ENCODE measurements around the gene GRPEL2.
A peak's percentile ranks its signal among the peaks of the same experiment; 100 is the strongest.

Gene GRPEL2

DNA sequence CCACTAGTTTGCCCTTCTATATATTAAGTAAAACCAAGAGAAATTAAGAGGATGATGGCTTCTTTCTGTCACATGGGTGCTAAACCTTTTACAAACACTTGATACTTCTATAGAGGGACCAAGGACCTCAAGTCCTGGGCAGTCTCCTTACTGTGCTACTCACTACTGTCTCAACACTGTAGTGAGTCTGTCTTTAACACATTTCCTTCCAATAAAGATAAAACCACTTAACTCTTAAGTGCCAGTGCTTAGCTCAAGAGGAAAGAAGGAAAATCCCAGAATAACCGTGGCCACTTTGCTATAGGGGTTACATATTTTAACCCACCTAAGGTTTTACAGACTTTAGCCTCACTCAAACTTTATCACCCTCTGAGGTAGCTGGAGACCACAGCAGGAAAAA lies 4.4 kb upstream of the GRPEL2 start:
- H3K9ac ChIP-seq (ENCODE audit: low read depth, low read length): no peak overlapping the region
- H3K4me3 ChIP-seq (ENCODE audit: low read length): no peak overlapping the region
- H3K4me1 ChIP-seq (ENCODE audit: insufficient read depth, low read length): no peaks in the 10 kb centered on the region
- no peak overlapping the region for H3K27ac ChIP-seq (ENCODE audit: low read depth, low read length)
- H3K27me3 ChIP-seq (ENCODE audit: insufficient read depth, low read length): no peaks in the 10 kb centered on the region; the same call in 1 of the 2 replicates
- WGBS: 88% methylated on average over 1 of the region's 1 CpG
- H3K36me3 ChIP-seq (ENCODE audit: insufficient read depth, low read length): no peaks in the 10 kb centered on the region
- no peaks in the 10 kb centered on the region for H3K9me3 ChIP-seq (ENCODE audit: insufficient read depth, low read depth, low read length)

DNA sequence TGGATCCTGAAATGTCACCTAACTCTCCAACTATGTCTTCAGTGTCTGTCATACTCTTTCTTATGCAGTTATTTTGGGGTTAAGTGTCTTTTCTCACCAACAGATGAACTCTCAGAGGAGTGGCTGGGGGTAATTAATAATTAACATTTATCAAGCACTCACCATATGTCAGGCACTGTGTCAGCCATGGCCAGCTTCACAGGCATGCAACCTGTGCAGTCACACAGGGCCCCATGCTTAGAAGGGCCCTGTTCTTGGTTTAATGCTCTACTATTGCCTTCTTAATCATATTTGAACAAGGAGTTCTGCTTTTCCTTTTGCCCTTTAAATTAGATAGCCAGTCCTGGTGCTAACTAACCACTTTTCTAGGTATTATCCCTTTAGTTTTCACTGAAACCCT lies 3.4 kb upstream of the GRPEL2 start:
- Histone ChIP-seq H3K36me3 (ENCODE audit: insufficient read depth, low read length) (no peaks in the 10 kb centered on the region), H3K27me3 (ENCODE audit: insufficient read depth, low read length) (no peaks in the 10 kb centered on the region), H3K9ac (ENCODE audit: low read depth, low read length) (no peak overlapping the region), H3K4me1 (ENCODE audit: insufficient read depth, low read length) (peaks cover 4% of the 10 kb centered on the region; the same call in 1 of the 2 replicates), H3K9me3 (ENCODE audit: insufficient read depth, low read depth, low read length) (no peaks in the 10 kb centered on the region), H3K27ac (ENCODE audit: low read depth, low read length) (no peak overlapping the region), H3K4me3 (ENCODE audit: low read length) (no peak overlapping the region)

- Histone ChIP-seq H3K9me3 (ENCODE audit: insufficient read depth, low read depth, low read length) (no peaks in the 10 kb centered on the region), H3K4me3 (ENCODE audit: low read length) (peak overlapping the region; percentile 98), H3K9ac (ENCODE audit: low read depth, low read length) (no peak overlapping the region; the same call in 1 of the 2 replicates), H3K27me3 (ENCODE audit: insufficient read depth, low read length) (no peaks in the 10 kb centered on the region), H3K36me3 (ENCODE audit: insufficient read depth, low read length) (peaks cover 22% of the 10 kb centered on the region), H3K4me1 (ENCODE audit: insufficient read depth, low read length) (peaks cover 4% of the 10 kb centered on the region; the same call in 1 of the 2 replicates), H3K27ac (ENCODE audit: low read depth, low read length) (no peak overlapping the region)
- WGBS: 94% methylated on average over 2 of the region's 2 CpGs
These were observed 1.1 kb upstream of the GRPEL2 start for GRCh38 chr5:149344151-149344550.

- Histone ChIP-seq H3K4me3 (ENCODE audit: low read length) (peak overlapping the region; percentile 98), H3K4me1 (ENCODE audit: insufficient read depth, low read length) (peaks cover 4% of the 10 kb centered on the region; the same call in 1 of the 2 replicates)
- WGBS: 2% methylated on average over 11 of the region's 11 CpGs
These were observed 558 bp downstream of the GRPEL2 start for GRCh38 chr5:149345892-149346222.

DNA sequence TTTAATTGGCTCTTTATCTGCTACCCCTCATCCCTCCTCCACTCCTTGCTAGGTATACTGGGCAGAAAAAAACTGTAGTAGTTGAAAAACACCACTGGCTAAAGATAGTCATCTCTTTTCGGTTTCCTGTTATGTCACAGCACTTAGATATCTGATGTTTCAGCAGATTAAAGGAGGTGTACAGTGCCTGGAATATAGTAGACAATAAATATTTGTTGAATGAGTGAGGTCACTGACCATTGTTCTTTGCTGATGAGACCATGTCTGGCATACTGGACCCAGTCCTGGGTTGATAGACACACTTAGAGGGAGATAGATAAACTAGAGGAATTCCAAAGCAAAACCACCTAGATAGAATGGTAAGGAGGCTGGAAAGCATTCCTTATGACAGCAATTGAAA lies 3.2 kb downstream of the GRPEL2 start:
- H3K27ac ChIP-seq (ENCODE audit: low read depth, low read length): no peak overlapping the region
- WGBS: 93% methylated on average over 1 of the region's 1 CpG
- no peaks in the 10 kb centered on the region for H3K27me3 ChIP-seq (ENCODE audit: insufficient read depth, low read length)
- peaks cover 66% of the 10 kb centered on the region for H3K36me3 ChIP-seq (ENCODE audit: insufficient read depth, low read length)
- H3K4me3 ChIP-seq (ENCODE audit: low read length): no peak overlapping the region
- no peaks in the 10 kb centered on the region for H3K9me3 ChIP-seq (ENCODE audit: insufficient read depth, low read depth, low read length)
- H3K9ac ChIP-seq (ENCODE audit: low read depth, low read length): no peak overlapping the region
- H3K4me1 ChIP-seq (ENCODE audit: insufficient read depth, low read length): peaks cover 4% of the 10 kb centered on the region; the same call in 1 of the 2 replicates

More at GRCh38 chr5:149345892-149346222, 558 bp downstream of the GRPEL2 start:
- no peaks in the 10 kb centered on the region for H3K9me3 ChIP-seq (ENCODE audit: insufficient read depth, low read depth, low read length)
- peak overlapping the region; percentile 83 for H3K27ac ChIP-seq (ENCODE audit: low read depth, low read length)
- peak overlapping the region; percentile 94 for H3K9ac ChIP-seq (ENCODE audit: low read depth, low read length)
- H3K27me3 ChIP-seq (ENCODE audit: insufficient read depth, low read length): no peaks in the 10 kb centered on the region
- H3K36me3 ChIP-seq (ENCODE audit: insufficient read depth, low read length): peaks cover 39% of the 10 kb centered on the region

- Histone ChIP-seq H3K36me3 (ENCODE audit: insufficient read depth, low read length) (peaks cover 74% of the 10 kb centered on the region), H3K27me3 (ENCODE audit: insufficient read depth, low read length) (no peaks in the 10 kb centered on the region), H3K9ac (ENCODE audit: low read depth, low read length) (no peak overlapping the region), H3K27ac (ENCODE audit: low read depth, low read length) (no peak overlapping the region), H3K4me3 (ENCODE audit: low read length) (no peak overlapping the region), H3K4me1 (ENCODE audit: insufficient read depth, low read length) (peaks cover 4% of the 10 kb centered on the region; the same call in 1 of the 2 replicates), H3K9me3 (ENCODE audit: insufficient read depth, low read depth, low read length) (no peaks in the 10 kb centered on the region)
- 97% methylated on average over 4 of the region's 4 CpGs for WGBS
These were observed 4.1 kb downstream of the GRPEL2 start for GRCh38 chr5:149349382-149349781.

DNA sequence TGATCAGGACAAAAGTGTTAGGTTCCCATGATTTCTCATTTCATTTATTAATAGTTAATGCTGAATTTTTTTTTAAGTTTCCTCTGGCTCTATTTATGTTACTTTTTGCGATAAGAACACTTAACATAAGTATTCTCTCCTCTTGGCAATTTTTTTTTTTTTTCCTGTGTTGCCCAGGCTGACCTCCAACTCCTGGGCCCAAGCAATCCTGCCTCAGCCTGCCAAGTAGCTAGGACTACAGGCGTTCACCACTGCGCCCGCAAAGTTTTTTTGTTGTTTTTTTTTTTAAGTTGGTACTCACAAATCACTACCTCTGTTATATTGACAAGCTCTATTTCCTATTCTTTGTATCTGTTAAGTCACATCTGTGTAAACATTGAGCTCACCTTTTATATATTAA lies 6.9 kb downstream of the GRPEL2 start:
- no peaks in the 10 kb centered on the region for H3K4me1 ChIP-seq (ENCODE audit: insufficient read depth, low read length)
- peaks cover 77% of the 10 kb centered on the region for H3K36me3 ChIP-seq (ENCODE audit: insufficient read depth, low read length)
- H3K27ac ChIP-seq (ENCODE audit: low read depth, low read length): no peak overlapping the region
- no peak overlapping the region for H3K4me3 ChIP-seq (ENCODE audit: low read length)
- no peaks in the 10 kb centered on the region for H3K9me3 ChIP-seq (ENCODE audit: insufficient read depth, low read depth, low read length)
- H3K27me3 ChIP-seq (ENCODE audit: insufficient read depth, low read length): no peaks in the 10 kb centered on the region
- H3K9ac ChIP-seq (ENCODE audit: low read depth, low read length): no peak overlapping the region
- 97% methylated on average over 4 of the region's 4 CpGs for WGBS

DNA sequence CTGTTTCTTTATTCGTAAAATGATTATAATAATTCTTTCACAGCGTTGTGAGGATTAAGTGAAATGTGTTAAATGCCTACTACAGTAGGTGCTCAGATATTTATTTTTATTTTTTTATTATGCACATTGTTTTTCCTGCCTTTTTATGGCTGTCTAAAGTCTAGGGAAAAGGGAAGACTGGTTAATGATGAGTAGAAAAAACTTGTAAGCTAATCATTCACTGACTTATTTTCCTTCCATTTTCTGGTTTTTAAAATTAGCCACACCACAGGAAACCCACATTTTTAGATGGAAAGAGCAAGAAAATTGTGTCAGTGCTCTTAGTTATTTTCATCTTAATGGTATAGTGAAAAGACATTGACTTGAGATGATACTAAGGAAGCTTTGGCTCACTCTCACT lies 8.6 kb downstream of the GRPEL2 start:
- Histone ChIP-seq H3K27ac (ENCODE audit: low read depth, low read length) (no peak overlapping the region), H3K9ac (ENCODE audit: low read depth, low read length) (no peak overlapping the region), H3K4me3 (ENCODE audit: low read length) (no peak overlapping the region), H3K27me3 (ENCODE audit: insufficient read depth, low read length) (0 out of 2 replicates have a peak, but pooled peaks cover under 1% of the 10 kb centered on the region), H3K4me1 (ENCODE audit: insufficient read depth, low read length) (no peaks in the 10 kb centered on the region; the same call in 1 of the 2 replicates), H3K9me3 (ENCODE audit: insufficient read depth, low read depth, low read length) (no peaks in the 10 kb centered on the region), H3K36me3 (ENCODE audit: insufficient read depth, low read length) (peaks cover 60% of the 10 kb centered on the region)
- WGBS: 100% methylated on average over 1 of the region's 2 CpGs

DNA sequence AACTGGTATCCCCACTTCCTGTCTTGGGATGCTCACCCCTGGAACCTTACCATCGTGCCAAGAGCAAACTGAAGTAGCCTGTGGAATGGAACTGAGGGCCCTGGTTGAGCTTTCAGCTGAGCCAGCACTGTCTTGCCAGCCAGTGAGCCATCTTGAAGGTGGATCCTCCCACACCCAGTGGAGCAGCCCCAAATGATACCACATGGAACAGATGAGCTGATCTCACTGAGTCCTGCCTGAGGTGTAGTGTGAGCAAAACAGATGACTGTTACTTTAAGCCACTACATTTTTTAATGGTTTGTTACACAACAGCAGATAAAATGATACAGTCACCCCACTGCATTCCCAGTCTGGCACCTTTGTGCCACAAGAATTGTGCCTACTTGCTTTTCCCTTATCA lies 10.4 kb downstream of the GRPEL2 start:
- H3K4me1 ChIP-seq (ENCODE audit: insufficient read depth, low read length): no peaks in the 10 kb centered on the region; the same call in 1 of the 2 replicates

DNA sequence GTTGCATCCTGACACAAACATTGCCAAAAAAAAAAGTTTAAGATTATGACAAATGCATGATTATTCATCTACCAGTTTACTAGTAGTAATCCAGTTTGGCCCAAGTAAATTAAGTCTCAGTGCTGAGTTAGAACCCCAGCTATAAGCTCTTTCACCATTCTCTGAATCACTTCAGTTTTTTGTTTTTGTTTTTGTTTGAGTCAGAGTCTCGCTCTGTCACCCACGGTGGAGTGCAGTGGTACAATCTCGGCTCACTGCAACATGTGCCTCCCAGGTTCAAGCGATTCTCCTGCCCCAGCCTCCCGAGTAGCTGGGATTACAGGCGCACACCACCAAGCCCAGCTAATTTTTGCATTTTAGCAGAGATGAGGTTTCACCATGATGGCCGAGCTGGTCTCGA lies 11.1 kb downstream of the GRPEL2 start:
- 96% methylated on average over 8 of the region's 8 CpGs for WGBS
- no peaks in the 10 kb centered on the region for H3K9me3 ChIP-seq (ENCODE audit: insufficient read depth, low read depth, low read length)
- H3K27me3 ChIP-seq (ENCODE audit: insufficient read depth, low read length): 0 out of 2 replicates have a peak, but pooled peaks cover 4% of the 10 kb centered on the region
- no peak overlapping the region for H3K27ac ChIP-seq (ENCODE audit: low read depth, low read length)
- no peak overlapping the region for H3K4me3 ChIP-seq (ENCODE audit: low read length)
- no peak overlapping the region for H3K9ac ChIP-seq (ENCODE audit: low read depth, low read length)
- H3K4me1 ChIP-seq (ENCODE audit: insufficient read depth, low read length): no peaks in the 10 kb centered on the region; the same call in 1 of the 2 replicates
- peaks cover 35% of the 10 kb centered on the region for H3K36me3 ChIP-seq (ENCODE audit: insufficient read depth, low read length)

More for the DNA sequence above, 10.4 kb downstream of the GRPEL2 start:
- H3K9ac ChIP-seq (ENCODE audit: low read depth, low read length): no peak overlapping the region
- no peaks in the 10 kb centered on the region for H3K9me3 ChIP-seq (ENCODE audit: insufficient read depth, low read depth, low read length)
- H3K27ac ChIP-seq (ENCODE audit: low read depth, low read length): no peak overlapping the region
- H3K36me3 ChIP-seq (ENCODE audit: insufficient read depth, low read length): peaks cover 42% of the 10 kb centered on the region
- H3K27me3 ChIP-seq (ENCODE audit: insufficient read depth, low read length): 0 out of 2 replicates have a peak, but pooled peaks cover 4% of the 10 kb centered on the region
- 92% methylated on average over 1 of the region's 1 CpG for WGBS
- no peak overlapping the region for H3K4me3 ChIP-seq (ENCODE audit: low read length)

DNA sequence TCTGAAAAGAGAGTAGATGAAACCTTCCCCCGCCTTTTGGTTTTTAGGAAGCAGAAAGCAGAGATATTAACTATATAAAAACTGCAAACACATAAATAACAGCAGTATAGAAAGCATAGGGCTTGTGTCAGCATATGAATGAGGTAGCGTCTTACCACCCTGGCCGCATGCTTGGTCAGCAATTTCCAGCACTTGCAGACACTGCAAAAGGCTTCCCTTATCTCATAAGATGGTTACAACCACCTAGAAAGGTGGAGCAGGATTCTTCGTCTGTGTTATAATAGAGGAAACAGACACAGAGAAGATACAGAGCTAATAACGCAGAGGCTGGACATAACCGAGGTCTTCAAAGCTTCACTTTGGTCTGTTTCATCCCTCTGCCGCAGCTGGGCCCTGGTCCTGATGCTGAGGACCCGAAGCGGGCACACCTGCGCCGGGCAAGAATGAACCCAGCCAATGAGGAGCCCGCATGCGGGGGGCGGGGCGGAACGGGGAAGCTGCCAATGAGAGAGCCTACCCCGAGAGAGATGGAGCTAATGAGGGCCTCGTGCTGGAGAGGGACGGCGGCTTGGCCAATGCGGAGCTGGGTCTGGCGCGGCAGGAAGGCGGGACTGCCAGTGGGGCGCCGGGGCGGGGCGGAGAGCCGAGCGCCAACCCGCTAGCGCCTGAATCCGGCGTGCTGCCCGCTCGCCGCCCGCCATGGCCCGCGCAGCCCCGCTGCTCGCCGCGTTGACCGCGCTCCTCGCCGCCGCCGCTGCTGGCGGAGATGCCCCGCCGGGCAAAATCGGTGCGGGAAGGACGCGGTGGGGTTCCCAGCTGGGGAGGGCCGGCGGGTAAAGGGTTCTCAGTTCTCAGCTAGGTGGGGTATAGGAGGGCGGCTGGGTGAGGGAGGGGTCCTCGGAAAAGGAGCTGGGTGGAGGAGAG lies 12.3 kb downstream of the GRPEL2 start, which contains the start of gene PCYOX1L:
Gene PCYOX1L (plus strand): TSS at position 677 of the 924 bp plus-strand sequence. CDS start 23 bp downstream, at position 700.
- H3K9ac ChIP-seq (ENCODE audit: low read depth, low read length): peak within 1 kb of the TSS; percentile 61
- WGBS: 2% methylated on average over 60 of the region's 61 CpGs
- H3K9me3 ChIP-seq (ENCODE audit: insufficient read depth, low read depth, low read length): no peaks in the 10 kb centered on the region
- H3K27me3 ChIP-seq (ENCODE audit: insufficient read depth, low read length): 0 out of 2 replicates have a peak, but pooled peaks cover 4% of the 10 kb centered on the region
- peak within 1 kb of the TSS; percentile 89 for H3K4me3 ChIP-seq (ENCODE audit: low read length)
- H3K36me3 ChIP-seq (ENCODE audit: insufficient read depth, low read length): peaks cover 23% of the 10 kb centered on the region
- H3K27ac ChIP-seq (ENCODE audit: low read depth, low read length): no peak within 1 kb of the TSS
- no peaks in the 10 kb centered on the region; the same call in 1 of the 2 replicates for H3K4me1 ChIP-seq (ENCODE audit: insufficient read depth, low read length)

Data from HUES64 (cell line).